Neural progenitor cell (in vitro differentiated cells): ENCODE data around the gene TRHDE. TPM values are rescaled to one million over a fixed set of nuclear protein-coding genes. Genes with fewer than 3 reads are reported as not detected.

Experiments
- DNase-seq: peaks from one replicate; pipeline ENCODE4 v3.0.0-alpha.2; 2016; ENCODE audit warnings: low spot score
- H2AFZ ChIP-seq: fragments of 200-600 bp; sonication (generic); replicated peaks from 2 replicates; pipeline ENCODE4 v1.6.1; 2016; ENCODE audit warnings: antibody characterized with exemption
- H3F3A ChIP-seq: fragments of 200-600 bp; sonication (generic); 2 replicates; pipeline ENCODE4 v1.6.1; 2016; ENCODE audit warnings: antibody characterized with exemption, low read depth
- H3K27ac ChIP-seq: fragments of 200-600 bp; sonication (generic); 2 replicates; pipeline ENCODE4 v1.5.1; 2016; ENCODE audit warnings: mild to moderate bottlenecking
- H3K27me3 ChIP-seq: fragments of 200-600 bp; sonication (generic); 2 replicates; pipeline ENCODE4 v1.6.1; 2016; ENCODE audit warnings: mild to moderate bottlenecking, moderate library complexity
- H3K36me3 ChIP-seq: fragments of 200-600 bp; sonication (generic); 2 replicates; pipeline ENCODE4 v1.5.1; 2016
- H3K4me1 ChIP-seq: fragments of 200-600 bp; sonication (generic); 2 replicates; pipeline ENCODE4 v1.6.1; 2016; ENCODE audit warnings: mixed run types
- H3K4me2 ChIP-seq: fragments of 200-600 bp; sonication (generic); 2 replicates; pipeline ENCODE4 v1.6.1; 2016
- H3K4me3 ChIP-seq: fragments of 200-600 bp; sonication (generic); 2 replicates; pipeline ENCODE4 v1.5.1; 2016
- H3K79me2 ChIP-seq: fragments of 200-600 bp; sonication (generic); 2 replicates; pipeline ENCODE4 v1.6.1; 2016; ENCODE audit warnings: low read depth
- H3K9ac ChIP-seq: fragments of 200-600 bp; sonication (generic); 2 replicates; pipeline ENCODE4 v1.6.1; 2016
- H3K9me3 ChIP-seq: fragments of 200-600 bp; sonication (generic); 2 replicates; pipeline ENCODE4 v1.5.1; 2016; ENCODE audit warnings: low read depth
- H4K20me1 ChIP-seq: fragments of 200-600 bp; sonication (generic); 2 replicates; pipeline ENCODE4 v1.6.1; 2016; ENCODE audit warnings: low read depth
- H3K27ac Mint-ChIP-seq: 3 replicates; pipeline ENCODE4 v1.8.0; 2021; ENCODE audit warnings: mixed read lengths
- H3K27me3 Mint-ChIP-seq: 2 replicates; pipeline ENCODE4 v1.8.0; 2022; ENCODE audit warnings: low read depth, mild to moderate bottlenecking, inconsistent platforms, moderate library complexity, mixed read lengths; ENCODE audit not compliant: insufficient read depth
- H3K36me3 Mint-ChIP-seq: 3 replicates; pipeline ENCODE4 v1.8.0; 2021; ENCODE audit warnings: mixed read lengths
- H3K4me1 Mint-ChIP-seq: 3 replicates; pipeline ENCODE4 v1.8.0; 2021; ENCODE audit warnings: mixed read lengths
- H3K4me3 Mint-ChIP-seq: 3 replicates; pipeline ENCODE4 v1.8.0; 2021; ENCODE audit warnings: mild to moderate bottlenecking, moderate library complexity, mixed read lengths
- H3K9me3 Mint-ChIP-seq: 3 replicates; pipeline ENCODE4 v1.8.0; 2020; ENCODE audit warnings: mixed read lengths
- EZH2 ChIP-seq: fragments of 200-600 bp; sonication (generic); IDR thresholded peaks from 2 replicates; pipeline ENCODE4 v1.6.1; 2017; ENCODE audit warnings: antibody characterized with exemption, mild to moderate bottlenecking, moderate library complexity
- EZH2phosphoT487 ChIP-seq: fragments of 200-600 bp; sonication (generic); IDR thresholded peaks from 2 replicates; pipeline ENCODE4 v1.6.1; 2017; ENCODE audit warnings: antibody characterized with exemption
- total RNA-seq: library from RNA; depleted of rRNA; stranded (reverse); fragments of >200 nt; gene quantifications from 2 replicates; pipeline ENCODE4 v1.2.3, GENCODE V29; 2015; ENCODE audit warnings: low replicate concordance
- TF ChIP-seq, protein P1 (sequence below): fragments of 200-600 bp; sonication (generic); IDR thresholded peaks from 2 replicates; pipeline ENCODE4 v1.5.1; 2017; ENCODE audit warnings: antibody characterized with exemption, mild to moderate bottlenecking

Gene TRHDE
- total RNA-seq, 1 donor from 2014 or later = 4.5 TPM

DNA sequence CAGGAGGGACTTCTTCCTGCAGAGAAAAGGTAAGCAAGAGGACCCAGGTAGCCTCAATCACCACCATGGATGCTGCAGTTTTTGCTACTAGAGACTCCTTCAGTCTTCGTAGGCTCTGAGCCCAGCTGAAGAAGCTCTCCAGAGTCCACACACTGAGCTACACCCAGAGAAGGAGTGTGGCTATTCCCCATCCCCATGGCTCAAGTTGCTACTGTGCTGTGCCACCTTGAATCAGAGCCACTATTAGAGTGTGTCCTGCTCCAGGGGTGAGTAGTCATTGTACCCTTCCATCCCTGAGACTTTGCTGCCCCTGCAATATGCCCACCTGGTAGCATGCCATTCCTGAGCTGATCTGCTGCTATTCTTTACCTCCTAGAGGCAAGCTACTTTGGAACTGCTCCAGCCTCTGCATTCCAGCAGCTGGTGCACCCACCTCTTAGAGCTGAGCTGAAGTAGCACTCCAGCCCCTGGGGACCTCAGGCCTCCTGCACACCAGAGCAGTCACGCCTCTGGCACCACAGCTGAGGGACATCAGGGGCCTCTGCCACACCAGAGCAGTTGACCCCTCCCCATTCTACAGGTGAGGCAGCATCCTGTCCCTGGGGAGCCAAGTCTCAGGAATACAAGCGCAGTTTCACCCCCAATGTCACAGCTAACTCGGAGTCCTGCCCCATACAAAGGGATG lies 213.0 kb downstream of the TRHDE start:
- Histone ChIP-seq H3F3A (no peaks in the 10 kb centered on the region), H2AFZ (no peak overlapping the region), H3K79me2 (no peaks in the 10 kb centered on the region), H4K20me1 (no peaks in the 10 kb centered on the region), H3K36me3 (no peaks in the 10 kb centered on the region), H3K27ac (no peak overlapping the region), H3K4me2 (no peak overlapping the region), H3K9ac (no peak overlapping the region), H3K4me3 (no peak overlapping the region), H3K27me3 (no peaks in the 10 kb centered on the region), H3K4me1 (no peaks in the 10 kb centered on the region), H3K9me3 (no peaks in the 10 kb centered on the region)
- TF ChIP-seq EZH2phosphoT487 = no peak
- TF ChIP-seq, protein P1, sequence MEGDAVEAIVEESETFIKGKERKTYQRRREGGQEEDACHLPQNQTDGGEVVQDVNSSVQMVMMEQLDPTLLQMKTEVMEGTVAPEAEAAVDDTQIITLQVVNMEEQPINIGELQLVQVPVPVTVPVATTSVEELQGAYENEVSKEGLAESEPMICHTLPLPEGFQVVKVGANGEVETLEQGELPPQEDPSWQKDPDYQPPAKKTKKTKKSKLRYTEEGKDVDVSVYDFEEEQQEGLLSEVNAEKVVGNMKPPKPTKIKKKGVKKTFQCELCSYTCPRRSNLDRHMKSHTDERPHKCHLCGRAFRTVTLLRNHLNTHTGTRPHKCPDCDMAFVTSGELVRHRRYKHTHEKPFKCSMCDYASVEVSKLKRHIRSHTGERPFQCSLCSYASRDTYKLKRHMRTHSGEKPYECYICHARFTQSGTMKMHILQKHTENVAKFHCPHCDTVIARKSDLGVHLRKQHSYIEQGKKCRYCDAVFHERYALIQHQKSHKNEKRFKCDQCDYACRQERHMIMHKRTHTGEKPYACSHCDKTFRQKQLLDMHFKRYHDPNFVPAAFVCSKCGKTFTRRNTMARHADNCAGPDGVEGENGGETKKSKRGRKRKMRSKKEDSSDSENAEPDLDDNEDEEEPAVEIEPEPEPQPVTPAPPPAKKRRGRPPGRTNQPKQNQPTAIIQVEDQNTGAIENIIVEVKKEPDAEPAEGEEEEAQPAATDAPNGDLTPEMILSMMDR = no peak
- no peak for TF ChIP-seq EZH2
- Mint-ChIP-seq H3K9me3 (peaks cover 8% of the 10 kb centered on the region), H3K27ac (no peak overlapping the region), H3K4me3 (no peak overlapping the region), H3K27me3 (peaks cover 2% of the 10 kb centered on the region), H3K36me3 (peaks cover 3% of the 10 kb centered on the region), H3K4me1 (no peaks in the 10 kb centered on the region)
- no peak for DNase-seq

GRCh38 chr12:72491426-72491825 lies 219.3 kb downstream of the TRHDE start:
- H3K36me3 Mint-ChIP-seq = peaks cover 3% of the 10 kb centered on the region
- no peak overlapping the region for H3K4me3 Mint-ChIP-seq
- Histone ChIP-seq H3F3A (no peaks in the 10 kb centered on the region), H3K9me3 (no peaks in the 10 kb centered on the region), H2AFZ (peak overlapping the region; percentile 17), H3K27me3 (no peaks in the 10 kb centered on the region), H4K20me1 (no peaks in the 10 kb centered on the region), H3K79me2 (no peaks in the 10 kb centered on the region), H3K9ac (no peak overlapping the region), H3K4me3 (no peak overlapping the region), H3K36me3 (no peaks in the 10 kb centered on the region), H3K4me1 (no peaks in the 10 kb centered on the region), H3K27ac (no peak overlapping the region), H3K4me2 (no peak overlapping the region)
- peaks cover 8% of the 10 kb centered on the region for H3K9me3 Mint-ChIP-seq
- H3K4me1 Mint-ChIP-seq = no peaks in the 10 kb centered on the region
- H3K27ac Mint-ChIP-seq = no peak overlapping the region
- TF ChIP-seq, protein P1 = no peak
- TF ChIP-seq EZH2 = no peak
- no peak for TF ChIP-seq EZH2phosphoT487
- DNase-seq = no peak
- no peaks in the 10 kb centered on the region for H3K27me3 Mint-ChIP-seq

- TF ChIP-seq EZH2phosphoT487 = no peak
- Histone ChIP-seq H3K27ac (no peak overlapping the region), H3K9me3 (no peaks in the 10 kb centered on the region), H3K4me2 (no peak overlapping the region), H3K9ac (no peak overlapping the region), H2AFZ (no peak overlapping the region), H3K79me2 (no peaks in the 10 kb centered on the region), H3K4me3 (no peak overlapping the region), H3K4me1 (no peaks in the 10 kb centered on the region), H3K27me3 (no peaks in the 10 kb centered on the region), H3F3A (no peaks in the 10 kb centered on the region), H3K36me3 (no peaks in the 10 kb centered on the region), H4K20me1 (no peaks in the 10 kb centered on the region)
- Mint-ChIP-seq H3K4me3 (no peak overlapping the region), H3K27ac (no peak overlapping the region), H3K9me3 (no peaks in the 10 kb centered on the region), H3K27me3 (no peaks in the 10 kb centered on the region), H3K4me1 (no peaks in the 10 kb centered on the region), H3K36me3 (no peaks in the 10 kb centered on the region)
- no peak for DNase-seq
These were observed 221.2 kb downstream of the TRHDE start for GRCh38 chr12:72493407-72493806.

GRCh38 chr12:72498354-72498753 lies 226.2 kb downstream of the TRHDE start:
- no peaks in the 10 kb centered on the region for H3K27me3 ChIP-seq
- H3K4me3 ChIP-seq = no peak overlapping the region
- Mint-ChIP-seq H3K27ac (no peak overlapping the region), H3K27me3 (no peaks in the 10 kb centered on the region), H3K9me3 (peaks cover 2% of the 10 kb centered on the region), H3K4me3 (no peak overlapping the region), H3K4me1 (no peaks in the 10 kb centered on the region), H3K36me3 (no peaks in the 10 kb centered on the region)
- no peak overlapping the region for H3K27ac ChIP-seq
- peak overlapping the region; percentile 77 for H2AFZ ChIP-seq
- H3K79me2 ChIP-seq = no peaks in the 10 kb centered on the region
- H3F3A ChIP-seq = no peaks in the 10 kb centered on the region
- H3K4me2 ChIP-seq = no peak overlapping the region
- no peak overlapping the region for H3K9ac ChIP-seq
- H3K9me3 ChIP-seq = no peaks in the 10 kb centered on the region
- no peak for DNase-seq
- H3K4me1 ChIP-seq = no peaks in the 10 kb centered on the region
- no peaks in the 10 kb centered on the region for H4K20me1 ChIP-seq
- TF ChIP-seq, protein P1 = no peak
- TF ChIP-seq EZH2phosphoT487 (no peak), EZH2 (no peak)
- H3K36me3 ChIP-seq = no peaks in the 10 kb centered on the region
